HG03025 (cell line): ENCODE measurements around the gene RLIM.
"Not testable (repeated sequence)": the region's sequence is repeated elsewhere in the genome, so short reads cannot be mapped to it uniquely, and the experiment has no call there.

Experiments
- ATAC-seq: cut with Tn5 transposase; IDR thresholded peaks from one replicate; pipeline ENCODE4 v1.9.1; 2021; ENCODE audit warnings: mild to moderate bottlenecking, moderate library complexity; ENCODE audit not compliant: unreplicated experiment, low FRiP score

The RLIM gene

GRCh38 chrX:74614093-74614909 lies at the start of gene RLIM:
RLIM (minus strand) TSS chrX:74614624; CDS start chrX:74595977, 18,647 bp downstream.
- peak; percentile 97 for ATAC-seq

GRCh38 chrX:74656079-74656745 lies 41.8 kb upstream of the RLIM start:
- no peak for ATAC-seq

GRCh38 chrX:74654953-74655352 lies 40.5 kb upstream of the RLIM start:
- not testable (repeated sequence) for ATAC-seq

GRCh38 chrX:74636749-74637314 lies 22.4 kb upstream of the RLIM start:
- ATAC-seq = no peak

- no peak for ATAC-seq
Observed at GRCh38 chrX:74613370-74614092, 893 bp downstream of the RLIM start.

- no peak for ATAC-seq
Observed at GRCh38 chrX:74606799-74607198, 7.6 kb downstream of the RLIM start.

- ATAC-seq = no peak
Observed at GRCh38 chrX:74606342-74606741, 8.1 kb downstream of the RLIM start.

GRCh38 chrX:74603040-74603439 lies 11.4 kb downstream of the RLIM start:
- ATAC-seq = no peak

GRCh38 chrX:74602142-74602541 lies 12.3 kb downstream of the RLIM start:
- ATAC-seq = no peak

GRCh38 chrX:74593593-74593992 lies 20.8 kb downstream of the RLIM start:
- ATAC-seq = no peak

GRCh38 chrX:74585766-74586165 lies 28.7 kb downstream of the RLIM start:
- no peak for ATAC-seq

- ATAC-seq = no peak
Observed at GRCh38 chrX:74579597-74580198, 34.7 kb downstream of the RLIM start.

- no peak for ATAC-seq
Observed at GRCh38 chrX:74578137-74578536, 36.3 kb downstream of the RLIM start.

GRCh38 chrX:74557378-74557777 lies 57.0 kb downstream of the RLIM start:
- no peak for ATAC-seq

- no peak for ATAC-seq
Observed at GRCh38 chrX:74551934-74552333, 62.5 kb downstream of the RLIM start.

- ATAC-seq = peak; percentile 74
Observed at GRCh38 chrX:74550295-74550802, 64.1 kb downstream of the RLIM start.

- ATAC-seq = no peak
Observed at GRCh38 chrX:74546984-74547383, 67.4 kb downstream of the RLIM start.

- no peak for ATAC-seq
Observed at GRCh38 chrX:74545880-74546523, 68.4 kb downstream of the RLIM start.

- no peak for ATAC-seq
Observed at GRCh38 chrX:74540635-74541249, 73.7 kb downstream of the RLIM start.
